ENCODE results near the gene KLC3. TPM values are rescaled to one million over a fixed set of nuclear protein-coding genes. Genes with fewer than 3 reads are reported as not detected.

The KLC3 gene
- total and polyA plus RNA-seq, 2 of the 8 experiments (the other 6 are each of a cell fraction or from before 2014, with no cell fraction given) = 1.3 to 2.8 TPM

GRCh38 chr19:45355402-45355801 lies 14.9 kb downstream of the KLC3 start (continued):
- TF ChIP-seq SRF (IDR thresholded peaks at IDR 0.05; ENCODE audit: low read depth, low read length) (no peak), POU5F1 (IDR thresholded peaks at IDR 0.05; ENCODE audit: low read depth, low read length) (no peak), ATF2 (IDR thresholded peaks at IDR 0.05; ENCODE audit: low read length) (no peak)

All from H1 (cell line).